Midbrain (tissue), 1 donor: ENCODE measurements around the gene IRF4.

Source experiments
- DNase-seq: peaks from one replicate; lab custom pipeline; 2025; lab: John Stamatoyannopoulos, UW

IRF4 gene

DNA sequence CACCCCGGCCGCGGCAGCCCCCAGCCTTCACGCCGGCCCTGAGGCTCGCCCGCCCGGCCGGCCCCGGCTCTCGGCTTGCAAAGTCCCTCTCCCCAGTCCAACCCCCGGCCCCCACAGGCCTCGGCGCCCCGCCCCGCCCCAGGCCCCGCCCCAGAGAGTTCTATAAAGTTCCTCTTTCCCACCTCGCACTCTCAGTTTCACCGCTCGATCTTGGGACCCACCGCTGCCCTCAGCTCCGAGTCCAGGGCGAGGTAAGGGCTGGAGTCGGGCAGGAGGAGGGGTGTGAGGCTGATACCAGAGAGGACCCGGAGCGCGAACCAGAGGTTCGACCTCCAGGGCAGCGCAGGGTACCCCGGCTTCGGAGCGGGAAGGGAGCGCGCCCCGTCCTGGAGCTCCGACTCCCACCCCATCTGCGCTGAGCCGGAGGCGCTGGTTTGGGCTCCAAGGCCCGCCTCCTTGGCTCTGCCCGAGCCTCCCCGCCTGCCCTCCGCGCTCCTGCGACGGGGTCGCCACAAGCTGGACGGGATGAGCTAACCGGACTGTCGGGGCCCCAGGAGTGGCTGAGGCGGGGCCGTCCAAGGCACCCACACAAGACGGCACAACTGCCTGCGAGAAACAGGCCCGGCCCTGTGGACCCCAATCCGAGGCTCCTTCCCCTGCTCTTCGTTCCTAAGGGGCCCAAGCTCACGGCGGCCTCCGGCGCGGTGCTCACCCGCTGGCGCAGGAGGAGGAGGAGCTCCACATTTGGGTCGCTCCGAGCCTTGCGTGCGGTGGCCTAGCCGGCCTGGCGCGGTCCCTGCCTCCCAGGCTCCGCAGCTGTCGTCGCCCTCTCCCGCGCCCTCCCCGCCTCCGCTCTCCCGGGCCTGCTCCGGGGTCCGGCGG lies at the start of gene IRF4:
Gene IRF4, plus strand, starts transcription at position 194 of the 882 bp plus-strand sequence. CDS start 1,401 bp downstream, outside the sequence.
- DNase-seq: no peak

GRCh38 chr6:341914-342831 lies 49.4 kb upstream of the IRF4 start:
- no peak for DNase-seq

- no peak for DNase-seq
Measured at GRCh38 chr6:342832-343179, 48.7 kb upstream of the IRF4 start.

GRCh38 chr6:343226-343935 lies 48.2 kb upstream of the IRF4 start:
- DNase-seq: no peak

GRCh38 chr6:343960-344815 lies 47.4 kb upstream of the IRF4 start:
- DNase-seq: no peak

DNA sequence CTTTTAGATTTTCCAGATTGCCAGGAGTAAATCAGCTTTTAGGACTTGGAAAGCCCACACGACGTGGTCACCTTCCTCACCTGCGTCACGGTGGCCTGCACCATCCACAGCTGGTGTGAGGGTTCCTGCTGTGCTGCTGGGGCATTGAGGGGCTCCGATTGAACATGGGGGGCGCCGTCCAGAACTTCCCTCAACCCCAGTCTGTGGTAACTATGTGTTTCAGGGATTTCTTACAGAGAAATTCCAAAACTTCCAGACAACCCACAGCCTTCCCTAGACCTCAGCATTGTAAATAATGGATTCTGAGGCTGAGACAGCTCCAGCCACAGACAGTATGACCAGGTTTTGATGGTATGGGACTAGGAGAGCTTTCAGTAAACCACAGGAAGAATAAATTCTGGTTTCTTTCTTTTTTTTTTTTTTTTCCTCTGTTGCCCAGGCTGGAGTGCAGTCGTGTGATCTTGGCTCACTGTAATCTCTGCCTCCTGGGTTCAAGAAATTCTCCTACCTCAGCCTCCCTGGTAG lies 46.7 kb upstream of the IRF4 start:
- no peak for DNase-seq

DNA sequence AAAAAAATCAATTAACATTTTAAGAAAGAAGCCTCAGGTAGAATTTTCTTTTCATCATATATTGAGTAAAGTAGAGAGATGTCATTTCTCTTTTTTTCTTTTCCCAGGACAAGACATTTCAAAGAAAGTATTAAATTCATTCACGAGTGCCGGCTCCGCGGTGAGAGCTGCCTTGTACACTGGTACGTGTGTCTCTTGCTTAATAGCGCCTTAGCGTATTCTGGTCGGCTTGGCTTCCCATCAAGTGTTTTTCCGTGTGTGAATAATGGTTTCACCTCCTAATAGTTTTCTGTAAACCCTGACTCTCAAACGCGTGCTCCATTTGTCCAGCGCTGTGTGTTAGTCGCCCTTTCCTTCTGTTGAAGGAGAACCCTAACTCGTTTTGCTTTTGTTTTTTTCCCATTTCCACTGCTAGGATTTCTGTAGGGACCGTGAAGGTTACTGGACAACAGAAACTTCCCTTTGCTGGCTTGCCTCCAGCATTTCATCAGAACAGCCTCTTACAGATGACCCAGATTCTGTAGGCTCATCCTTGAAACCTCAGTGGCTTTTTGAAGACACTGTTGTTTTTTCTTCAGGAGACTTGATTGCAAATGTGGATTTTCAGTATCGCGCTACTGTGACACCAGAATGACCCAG lies 45.7 kb upstream of the IRF4 start:
- no peak for DNase-seq

GRCh38 chr6:346386-347030 lies 45.0 kb upstream of the IRF4 start:
- DNase-seq: no peak

GRCh38 chr6:347232-347631 lies 44.3 kb upstream of the IRF4 start:
- DNase-seq: no peak

DNA sequence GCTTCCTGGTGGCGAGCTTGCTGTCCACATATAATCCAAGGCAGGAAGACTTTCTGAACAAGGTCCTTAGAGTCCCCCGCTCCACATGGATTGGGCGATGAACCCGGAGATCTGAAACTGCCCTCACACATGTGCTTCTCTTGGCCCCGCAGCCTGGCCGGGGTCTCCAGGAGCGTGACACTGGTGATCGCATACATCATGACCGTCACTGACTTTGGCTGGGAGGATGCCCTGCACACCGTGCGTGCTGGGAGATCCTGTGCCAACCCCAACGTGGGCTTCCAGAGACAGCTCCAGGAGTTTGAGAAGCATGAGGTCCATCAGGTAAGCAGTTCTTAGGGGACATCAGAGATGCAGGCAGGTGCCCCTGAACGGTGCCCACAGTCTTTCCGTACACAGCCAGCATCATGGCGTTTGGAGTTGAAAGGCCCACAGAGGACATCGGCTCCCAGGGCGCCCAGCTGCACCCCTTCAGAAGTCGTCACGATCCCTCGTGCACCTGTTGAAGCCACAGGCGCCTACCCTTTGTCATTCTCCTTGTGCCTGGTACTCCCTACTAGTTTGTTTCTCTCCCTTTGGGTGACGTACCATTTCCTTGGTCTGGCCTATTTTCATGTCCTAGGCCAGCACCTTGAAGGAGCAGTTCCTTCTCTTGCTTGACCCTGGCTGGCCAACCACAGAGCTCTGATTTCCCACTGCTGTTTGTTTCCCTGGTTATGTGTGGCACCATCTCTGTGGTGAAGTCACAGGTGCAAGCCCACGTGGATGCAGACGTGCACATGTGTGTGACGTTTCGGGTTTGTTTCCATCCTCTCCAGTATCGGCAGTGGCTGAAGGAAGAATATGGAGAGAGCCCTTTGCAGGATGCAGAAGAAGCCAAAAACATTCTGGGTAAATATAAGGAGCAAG lies 43.3 kb upstream of the IRF4 start:
- DNase-seq: no peak

DNA sequence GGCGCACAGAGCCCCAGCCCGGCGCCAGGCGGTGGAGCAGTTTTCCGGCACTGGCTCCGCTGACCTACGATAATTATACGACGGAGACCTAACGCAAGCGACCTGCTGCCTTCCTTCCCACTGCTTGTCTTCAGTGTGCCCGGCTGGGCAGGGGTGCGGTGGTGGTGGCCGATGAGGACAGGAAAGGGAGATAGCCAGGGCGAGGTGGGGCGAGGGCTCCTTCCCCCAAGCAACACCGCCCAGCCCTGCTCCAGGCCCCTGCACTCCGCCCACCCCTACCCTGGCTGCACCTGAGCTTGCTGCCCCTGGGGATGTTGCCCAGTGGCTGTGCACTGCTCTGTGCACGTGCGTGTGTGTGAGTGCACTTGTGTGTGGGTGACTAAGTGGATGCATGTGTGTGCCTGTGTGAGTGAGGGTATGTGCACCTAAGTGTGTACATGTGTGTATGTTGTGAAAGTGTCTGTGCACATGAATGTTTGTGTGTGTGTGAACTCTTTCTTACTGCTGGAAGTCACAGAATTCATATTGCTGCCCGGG lies 42.6 kb upstream of the IRF4 start:
- no peak for DNase-seq

DNA sequence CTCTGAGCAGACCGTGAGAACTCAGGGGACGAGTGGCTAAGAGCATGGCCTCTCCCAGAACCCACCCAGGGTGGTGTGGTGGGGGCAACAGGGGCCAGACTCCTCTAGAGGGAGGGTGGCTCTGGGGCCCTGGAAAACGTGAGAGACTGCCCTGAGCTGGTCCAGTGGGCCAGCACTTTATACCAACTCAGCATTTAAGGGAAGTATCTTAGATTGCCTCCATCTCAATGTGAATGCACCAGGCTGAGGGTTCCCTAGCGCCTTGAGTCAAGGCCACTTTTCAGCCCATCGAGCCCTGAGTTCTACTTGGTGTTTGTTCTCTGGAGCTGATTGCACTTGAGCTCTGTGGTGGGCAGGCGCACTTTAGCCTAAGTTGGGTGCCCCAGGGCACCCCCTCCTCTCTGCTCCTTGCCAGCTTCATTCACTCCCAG lies 42.0 kb upstream of the IRF4 start:
- DNase-seq: no peak

- no peak for DNase-seq
Measured at GRCh38 chr6:350371-350770, 41.2 kb upstream of the IRF4 start.

- no peak for DNase-seq
Measured at GRCh38 chr6:351011-351866, 40.3 kb upstream of the IRF4 start.

- no peak for DNase-seq
Measured at GRCh38 chr6:351867-352289, 39.7 kb upstream of the IRF4 start.

DNA sequence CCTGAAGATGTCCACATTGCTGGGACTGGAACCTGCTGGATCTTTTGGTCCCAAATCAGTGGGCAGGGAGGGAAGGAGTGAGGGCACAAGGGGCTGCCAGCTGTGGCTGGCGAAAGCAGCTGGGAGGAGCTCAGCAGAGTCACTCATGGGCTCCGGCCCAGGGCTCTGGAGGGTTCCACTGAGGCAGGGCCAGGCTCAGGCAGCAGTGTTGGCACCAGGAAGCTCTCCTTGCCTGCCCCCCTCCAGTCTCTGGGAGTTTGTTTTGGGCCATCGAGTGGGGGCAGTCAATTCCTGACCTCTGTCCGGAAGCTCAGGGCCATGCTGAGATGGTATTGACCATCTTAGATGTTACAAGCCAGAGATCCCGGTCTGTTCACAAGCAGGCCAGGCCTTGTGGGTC lies 39.1 kb upstream of the IRF4 start:
- DNase-seq: no peak

GRCh38 chr6:352896-353470 lies 38.6 kb upstream of the IRF4 start:
- no peak for DNase-seq
